ENCODE measurements around the gene SUSD3.

The SUSD3 gene

GRCh38 chr9:93039976-93040375 is 18.5 kb upstream of the SUSD3 start:
- Histone ChIP-seq H3K4me1 (ENCODE audit: control insufficient read depth, insufficient read depth, low read length) (peaks cover 12% of the 10 kb centered on the region; the same call in 1 of the 2 replicates), H3K27ac (ENCODE audit: low read depth, low read length) (no peak overlapping the region), H3K9ac (ENCODE audit: low read length) (no peak overlapping the region), H3K36me3 (ENCODE audit: control insufficient read depth, insufficient read depth, low read length) (no peaks in the 10 kb centered on the region), H3K4me3 (ENCODE audit: low read depth, low read length) (no peak overlapping the region), H3K27me3 (ENCODE audit: control insufficient read depth, insufficient read depth, low read length) (no peaks in the 10 kb centered on the region), H3K9me3 (ENCODE audit: control insufficient read depth, insufficient read depth, low read depth, low read length) (no peaks in the 10 kb centered on the region)

- H3K36me3 ChIP-seq (ENCODE audit: control insufficient read depth, insufficient read depth, low read length) = no peaks in the 10 kb centered on the region
- H3K27me3 ChIP-seq (ENCODE audit: control insufficient read depth, insufficient read depth, low read length) = no peaks in the 10 kb centered on the region
- H3K9me3 ChIP-seq (ENCODE audit: control insufficient read depth, insufficient read depth, low read depth, low read length) = no peaks in the 10 kb centered on the region
- H3K4me3 ChIP-seq (ENCODE audit: low read depth, low read length) = no peak overlapping the region
- H3K9ac ChIP-seq (ENCODE audit: low read length) = no peak overlapping the region
- H3K27ac ChIP-seq (ENCODE audit: low read depth, low read length) = no peak overlapping the region
- peaks cover 12% of the 10 kb centered on the region; the same call in 1 of the 2 replicates for H3K4me1 ChIP-seq (ENCODE audit: control insufficient read depth, insufficient read depth, low read length)
Observed at GRCh38 chr9:93040409-93040808, 18.1 kb upstream of the SUSD3 start.

GRCh38 chr9:93041108-93041802 is 17.2 kb upstream of the SUSD3 start:
- Histone ChIP-seq H3K4me3 (ENCODE audit: low read depth, low read length) (no peak overlapping the region), H3K4me1 (ENCODE audit: control insufficient read depth, insufficient read depth, low read length) (peaks cover 12% of the 10 kb centered on the region; the same call in 1 of the 2 replicates), H3K9ac (ENCODE audit: low read length) (no peak overlapping the region), H3K36me3 (ENCODE audit: control insufficient read depth, insufficient read depth, low read length) (no peaks in the 10 kb centered on the region), H3K9me3 (ENCODE audit: control insufficient read depth, insufficient read depth, low read depth, low read length) (no peaks in the 10 kb centered on the region), H3K27me3 (ENCODE audit: control insufficient read depth, insufficient read depth, low read length) (no peaks in the 10 kb centered on the region), H3K27ac (ENCODE audit: low read depth, low read length) (no peak overlapping the region)

DNA sequence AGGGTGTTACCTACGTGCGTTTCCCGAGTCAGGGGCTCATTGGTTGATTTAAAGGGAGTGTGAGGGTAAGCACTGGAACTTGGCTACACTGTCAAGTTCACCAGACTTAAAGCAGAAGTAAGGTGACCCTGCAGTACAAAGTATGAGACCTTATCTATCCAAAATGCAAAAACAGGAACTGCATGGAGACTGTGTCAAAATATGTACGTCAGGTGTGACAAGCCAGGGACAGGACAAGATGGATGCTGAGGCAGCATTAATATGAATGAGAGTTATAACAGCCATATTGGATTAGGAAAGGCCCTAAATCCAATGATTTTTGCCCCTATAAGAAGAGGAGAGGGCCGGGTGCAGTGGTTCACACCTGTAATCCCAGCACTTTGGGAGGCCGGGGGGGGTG is 15.4 kb upstream of the SUSD3 start:
- Histone ChIP-seq H3K27ac (ENCODE audit: low read depth, low read length) (no peak overlapping the region), H3K27me3 (ENCODE audit: control insufficient read depth, insufficient read depth, low read length) (no peaks in the 10 kb centered on the region), H3K4me3 (ENCODE audit: low read depth, low read length) (no peak overlapping the region), H3K4me1 (ENCODE audit: control insufficient read depth, insufficient read depth, low read length) (0 out of 2 replicates have a peak, but pooled peaks cover 2% of the 10 kb centered on the region), H3K36me3 (ENCODE audit: control insufficient read depth, insufficient read depth, low read length) (no peaks in the 10 kb centered on the region), H3K9me3 (ENCODE audit: control insufficient read depth, insufficient read depth, low read depth, low read length) (no peaks in the 10 kb centered on the region), H3K9ac (ENCODE audit: low read length) (no peak overlapping the region)

GRCh38 chr9:93045521-93045920 is 13.0 kb upstream of the SUSD3 start:
- Histone ChIP-seq H3K9ac (ENCODE audit: low read length) (no peak overlapping the region), H3K27me3 (ENCODE audit: control insufficient read depth, insufficient read depth, low read length) (no peaks in the 10 kb centered on the region), H3K4me3 (ENCODE audit: low read depth, low read length) (no peak overlapping the region), H3K27ac (ENCODE audit: low read depth, low read length) (no peak overlapping the region), H3K9me3 (ENCODE audit: control insufficient read depth, insufficient read depth, low read depth, low read length) (no peaks in the 10 kb centered on the region), H3K36me3 (ENCODE audit: control insufficient read depth, insufficient read depth, low read length) (no peaks in the 10 kb centered on the region), H3K4me1 (ENCODE audit: control insufficient read depth, insufficient read depth, low read length) (no peaks in the 10 kb centered on the region)

GRCh38 chr9:93048566-93049448 is 9.7 kb upstream of the SUSD3 start:
- Histone ChIP-seq H3K9ac (ENCODE audit: low read length) (no peak overlapping the region), H3K36me3 (ENCODE audit: control insufficient read depth, insufficient read depth, low read length) (no peaks in the 10 kb centered on the region), H3K4me1 (ENCODE audit: control insufficient read depth, insufficient read depth, low read length) (peaks cover 11% of the 10 kb centered on the region), H3K27ac (ENCODE audit: low read depth, low read length) (no peak overlapping the region), H3K27me3 (ENCODE audit: control insufficient read depth, insufficient read depth, low read length) (no peaks in the 10 kb centered on the region), H3K4me3 (ENCODE audit: low read depth, low read length) (no peak overlapping the region), H3K9me3 (ENCODE audit: control insufficient read depth, insufficient read depth, low read depth, low read length) (no peaks in the 10 kb centered on the region)

- Histone ChIP-seq H3K27me3 (ENCODE audit: control insufficient read depth, insufficient read depth, low read length) (no peaks in the 10 kb centered on the region), H3K27ac (ENCODE audit: low read depth, low read length) (no peak overlapping the region), H3K4me1 (ENCODE audit: control insufficient read depth, insufficient read depth, low read length) (peaks cover 16% of the 10 kb centered on the region), H3K9me3 (ENCODE audit: control insufficient read depth, insufficient read depth, low read depth, low read length) (no peaks in the 10 kb centered on the region), H3K4me3 (ENCODE audit: low read depth, low read length) (no peak overlapping the region), H3K9ac (ENCODE audit: low read length) (no peak overlapping the region), H3K36me3 (ENCODE audit: control insufficient read depth, insufficient read depth, low read length) (no peaks in the 10 kb centered on the region)
Observed at GRCh38 chr9:93049491-93049890, 9.0 kb upstream of the SUSD3 start.

GRCh38 chr9:93050231-93050630 is 8.3 kb upstream of the SUSD3 start:
- Histone ChIP-seq H3K4me3 (ENCODE audit: low read depth, low read length) (no peak overlapping the region), H3K9ac (ENCODE audit: low read length) (no peak overlapping the region), H3K9me3 (ENCODE audit: control insufficient read depth, insufficient read depth, low read depth, low read length) (no peaks in the 10 kb centered on the region), H3K36me3 (ENCODE audit: control insufficient read depth, insufficient read depth, low read length) (no peaks in the 10 kb centered on the region), H3K27ac (ENCODE audit: low read depth, low read length) (no peak overlapping the region), H3K27me3 (ENCODE audit: control insufficient read depth, insufficient read depth, low read length) (no peaks in the 10 kb centered on the region), H3K4me1 (ENCODE audit: control insufficient read depth, insufficient read depth, low read length) (peaks cover 16% of the 10 kb centered on the region)

DNA sequence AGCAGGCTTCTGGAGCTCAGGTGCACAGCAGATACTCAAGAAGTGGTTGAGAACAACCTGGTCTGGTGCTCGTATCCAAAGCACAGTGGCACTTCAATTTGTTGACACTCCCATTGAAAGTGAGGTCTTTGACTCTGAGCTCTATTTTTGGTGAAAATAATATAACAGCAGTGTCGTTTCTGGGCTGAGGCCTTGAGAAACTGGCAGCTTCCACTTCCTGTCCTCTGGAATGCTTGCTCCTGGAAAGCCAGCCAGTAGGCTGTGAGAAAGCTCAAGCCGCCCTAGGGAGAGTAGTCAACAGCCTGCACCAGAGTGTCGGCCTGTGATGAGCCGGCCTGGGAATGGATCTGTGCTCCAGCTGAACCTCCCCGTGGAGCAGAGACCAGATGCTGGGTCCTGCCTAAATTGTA is 6.8 kb upstream of the SUSD3 start:
- Histone ChIP-seq H3K4me1 (ENCODE audit: control insufficient read depth, insufficient read depth, low read length) (peaks cover 18% of the 10 kb centered on the region), H3K36me3 (ENCODE audit: control insufficient read depth, insufficient read depth, low read length) (no peaks in the 10 kb centered on the region), H3K9ac (ENCODE audit: low read length) (no peak overlapping the region), H3K27me3 (ENCODE audit: control insufficient read depth, insufficient read depth, low read length) (no peaks in the 10 kb centered on the region), H3K27ac (ENCODE audit: low read depth, low read length) (no peak overlapping the region), H3K9me3 (ENCODE audit: control insufficient read depth, insufficient read depth, low read depth, low read length) (no peaks in the 10 kb centered on the region), H3K4me3 (ENCODE audit: low read depth, low read length) (no peak overlapping the region)

- Histone ChIP-seq H3K9me3 (ENCODE audit: control insufficient read depth, insufficient read depth, low read depth, low read length) (no peaks in the 10 kb centered on the region), H3K9ac (ENCODE audit: low read length) (no peak overlapping the region), H3K27me3 (ENCODE audit: control insufficient read depth, insufficient read depth, low read length) (no peaks in the 10 kb centered on the region), H3K27ac (ENCODE audit: low read depth, low read length) (no peak overlapping the region), H3K4me1 (ENCODE audit: control insufficient read depth, insufficient read depth, low read length) (peaks cover 27% of the 10 kb centered on the region), H3K4me3 (ENCODE audit: low read depth, low read length) (no peak overlapping the region), H3K36me3 (ENCODE audit: control insufficient read depth, insufficient read depth, low read length) (no peaks in the 10 kb centered on the region)
Observed at GRCh38 chr9:93052791-93053540, 5.5 kb upstream of the SUSD3 start.
